ENCODE results near the gene MGA.

- TF ChIP-seq CTCF (IDR thresholded peaks at IDR 0.05) (no peak), EP300 (IDR thresholded peaks at IDR 0.05) (no peak), POLR2AphosphoS5 (IDR thresholded peaks at IDR 0.05) (no peak), POLR2A (IDR thresholded peaks at IDR 0.05) (no peak)
Observed at GRCh38 chr15:41713047-41713446, 52.8 kb downstream of the MGA start.

Data from stomach (tissue), 4 donors.